CD4-positive, alpha-beta T cell treated with Interleukin-21 for 1 hour (primary cell): ENCODE data around the gene ZYX.
"Not testable (repeated sequence)": the region's sequence is repeated elsewhere in the genome, so short reads cannot be mapped to it uniquely, and the experiment has no call there.

Source experiments
- DNase-seq: peaks from one replicate; pipeline ENCODE4 v3.0.0-alpha.2; 2020

Gene ZYX

DNA sequence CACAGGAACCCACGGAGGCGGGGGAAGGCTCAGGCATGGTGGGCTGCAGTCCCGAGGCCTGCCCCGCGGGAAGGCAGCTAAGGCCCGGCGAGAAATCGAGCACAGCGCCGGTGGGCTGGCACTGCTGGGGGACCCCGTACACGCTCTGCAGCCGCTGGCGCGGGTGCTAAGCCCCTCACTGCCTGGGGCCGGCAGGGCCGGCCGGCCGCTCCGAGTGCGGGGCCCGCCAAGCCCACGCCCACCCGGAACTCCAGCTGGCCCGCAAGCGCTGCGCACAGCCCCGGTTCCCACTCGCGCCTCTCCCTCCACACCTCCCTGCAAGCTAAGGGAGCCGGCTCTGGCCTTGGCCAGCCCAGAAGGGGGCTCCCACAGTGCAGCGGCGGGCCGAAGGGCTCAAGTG is 43.3 kb downstream of the ZYX start:
- not testable (repeated sequence) for DNase-seq

- DNase-seq: no peak
Observed at GRCh38 chr7:143426479-143427142, 45.5 kb downstream of the ZYX start.

DNA sequence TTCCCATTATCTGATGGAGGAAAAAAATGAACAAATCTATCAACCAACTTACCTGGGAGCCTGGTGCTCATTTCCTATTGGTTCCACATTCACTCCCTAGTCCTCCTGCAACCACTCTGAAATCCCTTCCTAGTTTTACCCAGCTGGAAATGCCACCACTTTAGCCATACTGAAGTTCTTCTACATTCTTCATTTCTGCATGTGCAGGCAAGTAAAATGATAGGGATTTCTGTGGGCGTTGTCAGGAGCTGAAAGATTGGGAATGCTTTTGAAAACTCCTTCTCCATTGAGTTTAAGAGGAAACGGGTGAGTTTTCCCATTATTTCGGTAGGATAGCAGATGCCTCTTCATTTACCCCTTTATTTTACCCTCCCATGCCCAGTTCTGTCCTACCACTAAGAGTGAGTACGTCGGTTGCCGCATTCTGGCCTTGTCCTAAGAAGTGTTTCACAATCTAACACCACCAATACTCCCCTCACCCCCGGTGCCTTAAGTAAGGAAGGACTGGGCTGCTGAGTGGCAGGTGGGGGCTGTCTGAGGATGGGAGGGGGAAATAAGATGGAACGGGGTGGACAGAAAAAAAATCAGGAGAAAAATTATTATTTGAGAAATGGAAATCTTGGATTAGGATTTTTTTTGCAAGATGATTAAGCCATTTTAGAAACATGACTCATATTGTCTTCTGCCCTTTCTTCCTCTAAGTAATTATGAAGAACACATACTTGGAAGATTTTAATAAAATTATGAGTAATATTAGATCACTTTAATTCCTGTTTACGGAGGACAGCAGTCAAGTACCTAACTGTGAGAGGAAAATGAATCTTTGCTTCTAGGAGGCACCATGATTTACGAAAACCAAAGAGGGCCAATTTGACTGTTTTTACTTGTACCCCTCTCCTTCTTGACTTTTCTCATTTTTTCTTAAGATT is 48.9 kb downstream of the ZYX start:
- no peak for DNase-seq

- DNase-seq: no peak
Observed at GRCh38 chr7:143431109-143431508, 50.0 kb downstream of the ZYX start.

- no peak for DNase-seq
Observed at GRCh38 chr7:143433759-143434158, 52.6 kb downstream of the ZYX start.

DNA sequence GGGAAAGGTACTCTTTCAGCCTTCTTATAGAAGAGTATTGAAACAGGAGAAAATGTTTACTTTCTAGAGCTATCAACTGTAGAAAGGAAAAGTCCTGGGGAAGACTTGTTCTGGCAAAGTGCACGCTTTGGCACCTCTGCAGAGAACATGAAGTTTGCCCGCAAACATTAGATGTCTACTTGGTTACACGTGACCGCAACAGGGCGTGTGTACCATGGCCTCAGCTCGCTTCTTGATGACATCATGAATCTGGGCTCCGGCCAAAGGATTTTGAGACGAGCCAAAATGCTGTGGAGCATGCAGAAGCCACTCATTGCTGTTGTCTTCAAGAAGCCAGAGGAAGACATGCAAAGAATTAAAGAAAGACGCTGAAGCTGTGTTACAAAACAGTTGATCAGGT is 53.5 kb downstream of the ZYX start:
- no peak for DNase-seq

DNA sequence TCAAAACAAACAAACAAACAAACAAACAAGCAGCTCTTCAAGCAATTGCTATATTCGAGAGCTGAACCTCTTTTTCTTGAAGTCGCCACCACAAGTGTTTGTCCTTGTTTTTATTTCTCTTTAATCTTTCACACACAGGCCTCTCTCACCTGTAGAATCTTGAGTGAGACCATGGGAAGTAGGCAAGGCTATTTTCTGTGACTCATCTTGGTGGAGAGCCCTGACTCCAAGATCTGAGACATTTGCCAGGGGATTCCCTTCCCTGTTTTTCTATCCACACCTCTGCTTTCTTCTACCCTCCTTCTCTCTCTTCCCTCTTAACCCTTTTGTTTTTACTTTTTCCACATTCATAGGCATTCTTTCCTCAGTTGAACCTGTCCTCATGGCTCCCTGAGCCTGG is 54.1 kb downstream of the ZYX start:
- DNase-seq: no peak

- DNase-seq: no peak
Observed at GRCh38 chr7:143436325-143436946, 55.3 kb downstream of the ZYX start.

GRCh38 chr7:143437578-143437977 is 56.4 kb downstream of the ZYX start:
- no peak for DNase-seq

GRCh38 chr7:143439866-143440265 is 58.7 kb downstream of the ZYX start:
- no peak for DNase-seq
